H1 (cell line): ENCODE measurements around the gene ISCA2. TPM values are rescaled to one million over a fixed set of nuclear protein-coding genes. Genes with fewer than 3 reads are reported as not detected.

ENCODE experiments used
- CTCF ChIA-PET: fragments of 300-600 bp; sonication (Branson Sonifier 250); formaldehyde crosslinking; loops from one replicate; lab custom pipeline; 2021; ENCODE audit not compliant: partially characterized antibody; lab: Charles Lee
- POLR2A ChIA-PET: fragments of 300-600 bp; sonication (Branson Sonifier 250); formaldehyde crosslinking; loops from one replicate; lab custom pipeline; 2021; ENCODE audit warnings: inconsistent platforms; ENCODE audit not compliant: partially characterized antibody; lab: Charles Lee
- DNase-seq, 2 experiments: peaks; one replicate each; pipeline versions ENCODE4 v3.0.0 to v3.0.0-alpha.2; 2010 to 2022; ENCODE audit warnings: low spot score in 2 of 2, low read depth in 1 of 2, mixed read lengths in 1 of 2
- FAIRE-seq: peaks from 2 replicates; lab custom pipeline; 2011; peaks lifted over from hg19 to GRCh38; lab: Jason Lieb, UNC
- H2AFZ ChIP-seq: 2 replicates; pipeline ENCODE4 v1.8.1; 2012; ENCODE audit warnings: low read length, inconsistent platforms
- H2AK5ac ChIP-seq: 2 replicates; pipeline ENCODE4 v1.6.1; 2013; ENCODE audit warnings: low read depth, low read length
- H2BK120ac ChIP-seq: replicated peaks from 2 replicates; pipeline ENCODE3; 2013; ENCODE audit warnings: low read depth, low read length, inconsistent platforms
- H2BK12ac ChIP-seq: 2 replicates; pipeline ENCODE4 v1.6.1; 2013; ENCODE audit warnings: low read depth, low read length
- H2BK15ac ChIP-seq: 2 replicates; pipeline ENCODE4 v1.6.1; 2013; ENCODE audit warnings: low read length
- H2BK20ac ChIP-seq: 2 replicates; pipeline ENCODE4 v1.6.1; 2013; ENCODE audit warnings: low read length
- H2BK5ac ChIP-seq: 2 replicates; pipeline ENCODE4 v1.6.1; 2013; ENCODE audit warnings: low read depth, low read length
- H3K14ac ChIP-seq: 2 replicates; pipeline ENCODE4 v1.6.1; 2013; ENCODE audit warnings: inconsistent platforms; ENCODE audit not compliant: insufficient read length
- H3K18ac ChIP-seq: 2 replicates; pipeline ENCODE4 v1.6.1; 2013; ENCODE audit warnings: low read length; ENCODE audit errors: extremely low read depth
- H3K23ac ChIP-seq: 2 replicates; pipeline ENCODE4 v1.6.1; 2013; ENCODE audit warnings: inconsistent platforms; ENCODE audit not compliant: insufficient read length
- H3K23me2 ChIP-seq: 2 replicates; pipeline ENCODE4 v1.6.1; 2013; ENCODE audit warnings: low read depth, low read length
- H3K27ac ChIP-seq: 2 replicates; pipeline ENCODE4 v1.6.1; 2011; ENCODE audit warnings: low read depth, low read length, inconsistent platforms
- H3K27me3 ChIP-seq, 4 experiments: replicated peaks in 1 of 4; 1 replicate in 1 of 4; 2 replicates in 3 of 4; pipeline versions ENCODE4 v1.6.1 to v1.8.1; 2011 to 2013; ENCODE audit warnings: low read length in 3 of 4, mild to moderate bottlenecking in 3 of 4, inconsistent platforms in 2 of 4, mixed read lengths in 2 of 4, moderate library complexity in 1 of 4; ENCODE audit not compliant: control insufficient read depth in 3 of 4, insufficient read depth in 3 of 4; ENCODE audit errors: extremely low read depth in 1 of 4
- H3K36me3 ChIP-seq, 4 experiments: 2 replicates each; pipeline versions ENCODE4 v1.6.1 to v1.8.1; 2011 to 2013; ENCODE audit warnings: mild to moderate bottlenecking in 4 of 4, low read length in 3 of 4, moderate library complexity in 2 of 4, control low read depth in 1 of 4, inconsistent platforms in 1 of 4; ENCODE audit not compliant: insufficient read depth in 4 of 4, control insufficient read depth in 2 of 4
- H3K4ac ChIP-seq: replicated peaks from 2 replicates; pipeline ENCODE3; 2013; ENCODE audit warnings: low read length, low read depth, mixed read lengths, inconsistent platforms; ENCODE audit not compliant: insufficient read length
- H3K4me1 ChIP-seq, 4 experiments: replicated peaks in 1 of 4; 1 replicate in 1 of 4; 2 replicates in 3 of 4; pipeline versions ENCODE4 v1.6.1 to v1.8.1; 2011 to 2013; ENCODE audit warnings: low read length in 3 of 4, inconsistent platforms in 2 of 4, mixed read lengths in 1 of 4; ENCODE audit not compliant: insufficient read depth in 4 of 4, control insufficient read depth in 3 of 4
- H3K4me2 ChIP-seq, 2 experiments: 2 replicates each; pipeline versions ENCODE4 v1.6.1 to v1.8.1; 2011 to 2013; ENCODE audit warnings: low read depth in 2 of 2, low read length in 2 of 2, control low read depth in 1 of 2, inconsistent platforms in 1 of 2, mild to moderate bottlenecking in 1 of 2; ENCODE audit not compliant: insufficient read depth in 1 of 2
- H3K4me3 ChIP-seq, 4 experiments: fragments of 200-600, 300-600 bp in 1 of 4; sonication (generic), shearing (Covaris generic), sonication (Bioruptor Twin) in 1 of 4; 2 replicates each; pipeline versions ENCODE4 v1.5.1 to v1.8.1; 2011 to 2016; ENCODE audit warnings: low read length in 4 of 4, low read depth in 3 of 4, control low read depth in 2 of 4, inconsistent platforms in 2 of 4, mild to moderate bottlenecking in 2 of 4, mixed read lengths in 1 of 4, moderate library complexity in 1 of 4; ENCODE audit not compliant: insufficient read depth in 2 of 4; ENCODE audit errors: extremely low read depth in 1 of 4
- H3K56ac ChIP-seq: replicated peaks from 2 replicates; pipeline ENCODE3; 2013; ENCODE audit warnings: low read depth, mild to moderate bottlenecking, mixed read lengths, low read length, inconsistent platforms; ENCODE audit not compliant: insufficient read length
- H3K79me1 ChIP-seq: 2 replicates; pipeline ENCODE4 v1.6.1; 2013; ENCODE audit warnings: low read depth, low read length, control low read depth
- H3K79me2 ChIP-seq, 2 experiments: 2 replicates each; pipeline versions ENCODE4 v1.6.1 to v1.8.1; 2012 to 2013; ENCODE audit warnings: low read length in 2 of 2, mild to moderate bottlenecking in 2 of 2, inconsistent platforms in 1 of 2; ENCODE audit not compliant: insufficient read depth in 2 of 2, control insufficient read depth in 1 of 2
- H3K9ac ChIP-seq, 4 experiments: replicated peaks in 1 of 4; 1 replicate in 1 of 4; 2 replicates in 3 of 4; pipeline versions ENCODE4 v1.6.1 to v1.8.1; 2011 to 2013; ENCODE audit warnings: low read depth in 3 of 4, low read length in 3 of 4, control low read depth in 2 of 4, mild to moderate bottlenecking in 2 of 4, moderate library complexity in 2 of 4, inconsistent platforms in 1 of 4; ENCODE audit errors: extremely low read depth in 1 of 4
- H3K9me3 ChIP-seq, 2 experiments: 2 replicates each; pipeline versions ENCODE4 v1.6.1 to v1.8.1; 2012 to 2013; ENCODE audit warnings: mild to moderate bottlenecking in 2 of 2, moderate library complexity in 2 of 2, control low read depth in 1 of 2, inconsistent platforms in 1 of 2, low read depth in 1 of 2, low read length in 1 of 2, mixed read lengths in 1 of 2; ENCODE audit not compliant: insufficient read depth in 2 of 2
- H4K20me1 ChIP-seq, 2 experiments: replicated peaks in 1 of 2; 2 replicates each; pipeline versions ENCODE3 to v1.8.1; 2011 to 2013; ENCODE audit warnings: inconsistent platforms in 2 of 2, low read length in 2 of 2, mild to moderate bottlenecking in 1 of 2; ENCODE audit not compliant: insufficient read depth in 2 of 2, control insufficient read depth in 1 of 2
- H4K5ac ChIP-seq: 2 replicates; pipeline ENCODE4 v1.6.1; 2013; ENCODE audit warnings: low read length, low read depth, mixed read lengths, inconsistent platforms; ENCODE audit not compliant: insufficient read length
- H4K8ac ChIP-seq: 2 replicates; pipeline ENCODE4 v1.8.0; 2013; ENCODE audit warnings: mild to moderate bottlenecking, moderate library complexity, low read length, inconsistent platforms; ENCODE audit not compliant: insufficient read depth; ENCODE audit errors: extremely low read depth
- H4K91ac ChIP-seq: replicated peaks from 2 replicates; pipeline ENCODE3; 2013; ENCODE audit warnings: low read length, mixed read lengths, inconsistent platforms; ENCODE audit not compliant: insufficient read length
- BACH1 ChIP-seq: IDR thresholded peaks from 2 replicates; pipeline ENCODE4 v1.6.1; 2012; ENCODE audit warnings: low read length, improper control_type of control experiment
- CBX5 ChIP-seq: fragments of 300-800, 300-1000 bp; sonication (generic); IDR thresholded peaks from 2 replicates; pipeline ENCODE4 v1.7.1; 2016; ENCODE audit warnings: antibody characterized with exemption, low read length, low read depth
- CHD1 ChIP-seq: IDR thresholded peaks from 2 replicates; pipeline ENCODE4 v1.6.1; 2012; ENCODE audit warnings: low read depth, low read length, improper control_type of control experiment
- CTBP2 ChIP-seq: IDR thresholded peaks from 2 replicates; pipeline ENCODE4 v1.7.0; 2011; ENCODE audit warnings: borderline replicate concordance, mild to moderate bottlenecking, moderate library complexity, mixed read lengths, low read length; ENCODE audit not compliant: insufficient read depth, insufficient read length
- EGR1 ChIP-seq: IDR thresholded peaks from 2 replicates; pipeline ENCODE4 v1.6.1; 2011; ENCODE audit warnings: low read depth, low read length, borderline replicate concordance
- KDM5A ChIP-seq: fragments of 200-600 bp; IDR thresholded peaks from 2 replicates; pipeline ENCODE4 v1.7.1; 2012; ENCODE audit warnings: mild to moderate bottlenecking, low read length, inconsistent platforms, mixed read lengths
- RAD21 ChIP-seq, 2 experiments: IDR thresholded peaks in 1 of 2; conservative IDR thresholded peaks in 1 of 2; 2 replicates each; pipeline ENCODE4 v1.6.1; 2011; ENCODE audit warnings: low read depth in 2 of 2, low read length in 2 of 2, improper control_type of control experiment in 1 of 2, inconsistent platforms in 1 of 2, mild to moderate bottlenecking in 1 of 2, moderate library complexity in 1 of 2
- RXRA ChIP-seq: IDR thresholded peaks from 2 replicates; pipeline ENCODE4 v1.6.1; 2011; ENCODE audit warnings: low read depth, mild to moderate bottlenecking, low read length, moderate library complexity; ENCODE audit not compliant: insufficient read depth
- SAP30 ChIP-seq: fragments of 300-600 bp; sonication (generic); IDR thresholded peaks from 2 replicates; pipeline ENCODE4 v1.7.1; 2012; ENCODE audit warnings: low read length, moderate library complexity, mild to moderate bottlenecking, inconsistent platforms; ENCODE audit not compliant: insufficient read depth, insufficient replicate concordance
- SIN3A ChIP-seq, 2 experiments: IDR thresholded peaks in 1 of 2; conservative IDR thresholded peaks in 1 of 2; 2 replicates each; pipeline ENCODE4 v1.6.1; 2011 to 2012; ENCODE audit warnings: low read length in 2 of 2, improper control_type of control experiment in 1 of 2, low read depth in 1 of 2, mild to moderate bottlenecking in 1 of 2
- SP1 ChIP-seq: IDR thresholded peaks from 2 replicates; pipeline ENCODE4 v1.6.1; 2011; ENCODE audit warnings: low read depth, low read length
- SUZ12 ChIP-seq: fragments of 200-600 bp; sonication (generic); IDR thresholded peaks from 2 replicates; pipeline ENCODE4 v1.6.1; 2012; ENCODE audit warnings: mild to moderate bottlenecking, inconsistent platforms, low read length, moderate library complexity, mixed read lengths
- WGBS, 2 experiments: shearing (Covaris generic) in 1 of 2; methylation state at CpG; one replicate each; pipeline versions ENCODE4 v1.1.6 to v1.1.7; 2013 to 2015; ENCODE audit warnings: low lambda C conversion rate in 2 of 2, mixed read lengths in 2 of 2, inconsistent platforms in 1 of 2, low coverage in 1 of 2, missing lambda C conversion rate in 1 of 2; ENCODE audit not compliant: insufficient replicate concordance in 2 of 2, insufficient coverage in 1 of 2, insufficient read length in 1 of 2; ENCODE audit errors: extremely low coverage in 1 of 2, missing lambda C conversion rate in 1 of 2; 5-methylcytosine and 5-hydroxymethylcytosine counted together
- polyA plus RNA-seq, 7 experiments: library from polyadenylated mRNA; depleted of rRNA in 3 of 7; stranded (reverse) in 5 of 7; unstranded in 2 of 7; fragments of >200 nt in 5 of 7; fragments of 200-250 nt in 2 of 7; gene quantifications; 1 replicate in 5 of 7; 2 replicates in 1 of 7; 4 replicates in 1 of 7; pipeline versions ENCODE4 v1.2.1 to v1.2.3, GENCODE V29; 2011 to 2013; ENCODE audit warnings: missing spikeins in 2 of 7, mixed read lengths in 2 of 7
- total RNA-seq: library from RNA; stranded (reverse); fragmentation: NEBNext Ultra II Directional; extraction: Animal tissue kit (Norgen Biotek cat#: 25700); gene quantifications from 2 replicates; pipeline ENCODE4 v1.2.1, GENCODE V29; 2021
- TF ChIP-seq, protein P1 (sequence below): IDR thresholded peaks from 2 replicates; pipeline ENCODE4 v1.6.1; 2011; ENCODE audit warnings: low read depth, mild to moderate bottlenecking, low read length; ENCODE audit not compliant: insufficient read depth

ISCA2 gene
- total and polyA plus RNA-seq, 2 of the 8 experiments (the other 6 are each of a cell fraction or from before 2014, with no cell fraction given): 43.5 to 78.6 TPM

- POLR2A ChIA-PET: no interaction called here
- H3K14ac ChIP-seq: no peak overlapping the region
- H4K20me1 ChIP-seq: no peaks in the 10 kb centered on the region
Observed at GRCh38 chr14:74472601-74473000, 21.0 kb upstream of the ISCA2 start.

More at GRCh38 chr14:74472601-74473000, 21.0 kb upstream of the ISCA2 start:
- no peaks in the 10 kb centered on the region for H3K79me2 ChIP-seq
- H4K5ac ChIP-seq: no peak overlapping the region
- H3K18ac ChIP-seq: no peak overlapping the region
- no peak overlapping the region for H3K4ac ChIP-seq
- H4K91ac ChIP-seq: no peak overlapping the region
- WGBS, 2 experiments: 79% methylated on average over 2 of the region's 2 CpGs; no CpG with 5 or more reads in 1 of the 2 experiments
- CTCF ChIA-PET: interaction anchor here (1.8 to 12.6 kb wide), 3 partner anchors 10 to 174 kb away, joined by 6 to 181 read pairs (median 167); partner anchors contain the start of gene ABCD4
- H3K9me3 ChIP-seq: no peaks in the 10 kb centered on the region
- no peaks in the 10 kb centered on the region for H3K4me1 ChIP-seq
- H2BK5ac ChIP-seq: no peak overlapping the region
- H2AFZ ChIP-seq: no peak overlapping the region
- no peak overlapping the region for H3K9ac ChIP-seq
- no peak for DNase-seq
- no peaks in the 10 kb centered on the region; the same call in 1 of the 2 replicates for H3K23me2 ChIP-seq
- no peaks in the 10 kb centered on the region for H3K79me1 ChIP-seq
- H3K23ac ChIP-seq: no peak overlapping the region
- no peak overlapping the region for H2BK20ac ChIP-seq
- H3K4me2 ChIP-seq: no peak overlapping the region
- H2BK15ac ChIP-seq: no peak overlapping the region
- no peak overlapping the region for H2BK120ac ChIP-seq
- TF ChIP-seq, protein P1, sequence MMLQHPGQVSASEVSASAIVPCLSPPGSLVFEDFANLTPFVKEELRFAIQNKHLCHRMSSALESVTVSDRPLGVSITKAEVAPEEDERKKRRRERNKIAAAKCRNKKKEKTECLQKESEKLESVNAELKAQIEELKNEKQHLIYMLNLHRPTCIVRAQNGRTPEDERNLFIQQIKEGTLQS: no peak
- TF ChIP-seq BACH1 (no peak), CHD1 (no peak), KDM5A (no peak), RAD21 (IDR thresholded peaks at IDR 0.05 in 1 of 2, conservative IDR thresholded peaks at IDR 0.05 in 1 of 2; ENCODE audit: low read depth in 2 of 2, low read length in 2 of 2) (no peak), SIN3A (conservative IDR thresholded peaks at IDR 0.05 in 1 of 2, IDR thresholded peaks at IDR 0.05 in 1 of 2; ENCODE audit: low read depth in 1 of 2, low read length in 2 of 2) (no peak), CBX5 (no peak), SUZ12 (no peak), SP1 (no peak), RXRA (no peak), EGR1 (no peak), CTBP2 (no peak), SAP30 (no peak)
- H4K8ac ChIP-seq: no peak overlapping the region
- H3K36me3 ChIP-seq: peaks cover 0 to 30% (median 4%) of the 10 kb centered on the region in 4 experiments; a peak in 5 of 8 replicates
- H3K27ac ChIP-seq: no peak overlapping the region
- H2AK5ac ChIP-seq: no peak overlapping the region
- H2BK12ac ChIP-seq: no peak overlapping the region
- no peaks in the 10 kb centered on the region for H3K27me3 ChIP-seq
- H3K56ac ChIP-seq: no peak overlapping the region
- H3K4me3 ChIP-seq: no peak overlapping the region
- FAIRE-seq: no peak
